WTC11 (cell line): ENCODE results near the gene RAPGEF1.

Experiments used
- ATF1 ChIP-seq: sonication (generic); formaldehyde crosslinking; IDR thresholded peaks from 2 replicates; pipeline ENCODE4 v1.8.1; 2023; ENCODE audit warnings: mild to moderate bottlenecking, moderate library complexity, missing genetic modification reagents
- ESRRA ChIP-seq: sonication (generic); formaldehyde crosslinking; IDR thresholded peaks from 2 replicates; pipeline ENCODE4 v1.8.1; 2022; ENCODE audit warnings: mild to moderate bottlenecking, missing genetic modification reagents, borderline replicate concordance
- MAX ChIP-seq: sonication (generic); formaldehyde crosslinking; IDR thresholded peaks from 2 replicates; pipeline ENCODE4 v1.8.0; 2022; ENCODE audit warnings: mild to moderate bottlenecking, missing genetic modification reagents
- NFE2L1 ChIP-seq: sonication (generic); formaldehyde crosslinking; IDR thresholded peaks from 2 replicates; pipeline ENCODE4 v1.8.1; 2023; ENCODE audit warnings: missing genetic modification reagents
- SP1 ChIP-seq: sonication (generic); formaldehyde crosslinking; conservative IDR thresholded peaks from 2 replicates; pipeline ENCODE4 v1.8.1; 2022; ENCODE audit warnings: missing genetic modification reagents
- ZBTB43 ChIP-seq: sonication (generic); formaldehyde crosslinking; IDR thresholded peaks from 2 replicates; pipeline ENCODE4 v1.8.1; 2023; ENCODE audit warnings: mild to moderate bottlenecking, missing genetic modification reagents
- ZNF138 ChIP-seq: sonication (generic); formaldehyde crosslinking; conservative IDR thresholded peaks from 2 replicates; pipeline ENCODE4 v1.8.1; 2022; ENCODE audit warnings: mild to moderate bottlenecking, moderate library complexity, missing genetic modification reagents
- TF ChIP-seq, protein P1 (sequence below): fragments of 200-600 bp; IDR thresholded peaks from 2 replicates; pipeline ENCODE4 v1.8.0; 2022; ENCODE audit warnings: antibody characterized with exemption
- TF ChIP-seq, protein P2 (sequence below): sonication (generic); formaldehyde crosslinking; conservative IDR thresholded peaks from 2 replicates; pipeline ENCODE4 v1.8.1; 2022; ENCODE audit warnings: mild to moderate bottlenecking, missing genetic modification reagents

DNA sequence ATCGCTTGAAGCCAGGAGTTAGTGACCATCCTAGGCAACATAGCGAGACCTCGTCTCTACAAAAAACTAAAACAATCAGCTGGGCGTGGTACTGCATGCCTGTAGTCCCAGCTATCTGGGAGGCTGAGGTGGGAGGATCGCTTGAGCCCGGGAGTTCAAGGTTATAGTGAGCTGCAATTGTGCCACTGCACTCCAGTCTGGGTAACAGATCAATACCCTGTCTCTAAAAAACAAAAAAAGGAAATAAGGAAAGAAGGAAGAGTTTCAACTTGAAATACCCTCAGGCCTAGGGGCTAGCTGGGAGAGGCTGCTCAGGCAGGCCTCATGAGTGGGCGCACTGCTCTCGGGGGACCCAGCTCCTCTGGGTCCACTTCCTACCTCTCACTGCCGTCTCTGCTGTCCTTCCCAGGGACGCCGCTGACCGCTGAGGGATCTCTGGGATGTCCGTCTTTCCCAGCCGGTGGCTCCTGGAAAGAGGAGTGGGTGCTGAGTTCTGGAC, 138.1 kb downstream of the RAPGEF1 start:
- no peak for TF ChIP-seq MAX (CRISPR knock-in tag)
- TF ChIP-seq ZNF138 (CRISPR knock-in tag) = no peak
- TF ChIP-seq, protein P1, sequence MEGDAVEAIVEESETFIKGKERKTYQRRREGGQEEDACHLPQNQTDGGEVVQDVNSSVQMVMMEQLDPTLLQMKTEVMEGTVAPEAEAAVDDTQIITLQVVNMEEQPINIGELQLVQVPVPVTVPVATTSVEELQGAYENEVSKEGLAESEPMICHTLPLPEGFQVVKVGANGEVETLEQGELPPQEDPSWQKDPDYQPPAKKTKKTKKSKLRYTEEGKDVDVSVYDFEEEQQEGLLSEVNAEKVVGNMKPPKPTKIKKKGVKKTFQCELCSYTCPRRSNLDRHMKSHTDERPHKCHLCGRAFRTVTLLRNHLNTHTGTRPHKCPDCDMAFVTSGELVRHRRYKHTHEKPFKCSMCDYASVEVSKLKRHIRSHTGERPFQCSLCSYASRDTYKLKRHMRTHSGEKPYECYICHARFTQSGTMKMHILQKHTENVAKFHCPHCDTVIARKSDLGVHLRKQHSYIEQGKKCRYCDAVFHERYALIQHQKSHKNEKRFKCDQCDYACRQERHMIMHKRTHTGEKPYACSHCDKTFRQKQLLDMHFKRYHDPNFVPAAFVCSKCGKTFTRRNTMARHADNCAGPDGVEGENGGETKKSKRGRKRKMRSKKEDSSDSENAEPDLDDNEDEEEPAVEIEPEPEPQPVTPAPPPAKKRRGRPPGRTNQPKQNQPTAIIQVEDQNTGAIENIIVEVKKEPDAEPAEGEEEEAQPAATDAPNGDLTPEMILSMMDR = no peak
- TF ChIP-seq ATF1 = no peak
- no peak for TF ChIP-seq SP1 (CRISPR knock-in tag)
- no peak for TF ChIP-seq ESRRA (CRISPR knock-in tag)
- no peak for TF ChIP-seq ZBTB43
- TF ChIP-seq, protein P2, sequence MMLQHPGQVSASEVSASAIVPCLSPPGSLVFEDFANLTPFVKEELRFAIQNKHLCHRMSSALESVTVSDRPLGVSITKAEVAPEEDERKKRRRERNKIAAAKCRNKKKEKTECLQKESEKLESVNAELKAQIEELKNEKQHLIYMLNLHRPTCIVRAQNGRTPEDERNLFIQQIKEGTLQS (CRISPR knock-in tag) = no peak
- TF ChIP-seq NFE2L1 = no peak
